Tibial nerve (tissue), 3 donors: ENCODE results near the gene ZNF83.
"Not testable (repeated sequence)": the region's sequence is repeated elsewhere in the genome, so short reads cannot be mapped to it uniquely, and the experiment has no call there.

Experiments
- CTCF ChIP-seq, 5 experiments: fragments of 200-600 bp in 3 of 5; fragments of 450-650 bp in 2 of 5; sonication (generic) in 3 of 5; IDR thresholded peaks; one replicate each; pipeline ENCODE4 v1.5.1; 2016 to 2019; ENCODE audit warnings: antibody characterized with exemption in 5 of 5, mild to moderate bottlenecking in 3 of 5, moderate library complexity in 2 of 5
- POLR2A ChIP-seq, 2 donors: fragments of 450-650 bp; IDR thresholded peaks; one replicate each; pipeline ENCODE4 v1.6.1; 2017; ENCODE audit warnings: antibody characterized with exemption in 2 of 2, mild to moderate bottlenecking in 2 of 2, moderate library complexity in 2 of 2

GRCh38 chr19:52627441-52627840 is 10.7 kb downstream of the ZNF83 start:
- not testable (repeated sequence) for TF ChIP-seq CTCF, POLR2A (IDR thresholded peaks at IDR 0.05)
